Activated CD8-positive, alpha-beta T cell treated with anti-CD3 and anti-CD28 coated beads for 36 hours (primary cell): ENCODE measurements around the gene FBP1. TPM values are rescaled to one million over a fixed set of nuclear protein-coding genes. Genes with fewer than 3 reads are reported as not detected.
A peak's percentile ranks its signal among the peaks of the same experiment; 100 is the strongest.

Experiments
- ATAC-seq: fragments of 200-7000 bp; cut with Tn5 transposase; one replicate; pipeline ENCODE4 v1.10.0; 2021; ENCODE audit warnings: mild to moderate bottlenecking, moderate library complexity
- CTCF ChIA-PET: fragments of 350-600 bp; sonication (Branson Sonifier 250); formaldehyde crosslinking; loops from one replicate; lab custom pipeline; 2021; ENCODE audit warnings: antibody characterized with exemption; lab: Charles Lee
- POLR2A ChIA-PET: fragments of 350-600 bp; sonication (Branson Sonifier 250); formaldehyde crosslinking; loops from one replicate; lab custom pipeline; 2021; ENCODE audit warnings: antibody characterized with exemption; lab: Charles Lee
- DNase-seq: peaks from one replicate; pipeline ENCODE4 v3.0.0-alpha.2; 2020
- H3K27ac Mint-ChIP-seq: one replicate; pipeline ENCODE4 v1.8.0; 2021; ENCODE audit warnings: mild to moderate bottlenecking, mixed read lengths
- H3K27me3 Mint-ChIP-seq: one replicate; pipeline ENCODE4 v1.8.0; 2021; ENCODE audit warnings: mixed read lengths
- H3K36me3 Mint-ChIP-seq: one replicate; pipeline ENCODE4 v1.8.0; 2021; ENCODE audit warnings: low read depth, mixed read lengths
- H3K4me1 Mint-ChIP-seq: one replicate; pipeline ENCODE4 v1.8.0; 2021; ENCODE audit warnings: low read depth, mixed read lengths
- H3K4me3 Mint-ChIP-seq: one replicate; pipeline ENCODE4 v1.8.0; 2021; ENCODE audit warnings: mild to moderate bottlenecking, moderate library complexity, mixed read lengths
- H3K9me3 Mint-ChIP-seq: one replicate; pipeline ENCODE4 v1.8.0; 2021; ENCODE audit warnings: mixed read lengths
- CTCF ChIP-seq: fragments of 200-600 bp; IDR thresholded peaks from one replicate; pipeline ENCODE4 v1.8.0; 2022; ENCODE audit warnings: antibody characterized with exemption, mild to moderate bottlenecking
- intact Hi-C: fragments of 100-400 bp; cut with micrococcal nuclease; formaldehyde crosslinking; loops from one replicate; pipeline ENCODE4 v1.10.0; 2022
- total RNA-seq, 2 experiments: library from RNA; stranded (reverse); gene quantifications; one replicate each; pipeline ENCODE4 v1.2.3, GENCODE V29; 2021

The FBP1 gene
- total RNA-seq, 2 experiments from 2014 or later, result 1.2 to 1.4 TPM

- Mint-ChIP-seq H3K4me1 (peaks cover 18% of the 10 kb centered on the region), H3K27me3 (peaks cover 8% of the 10 kb centered on the region), H3K4me3 (peak overlapping the region; percentile 70), H3K27ac (peak overlapping the region; percentile 55), H3K9me3 (no peaks in the 10 kb centered on the region), H3K36me3 (no peaks in the 10 kb centered on the region)
- ChIA-PET CTCF (interaction anchor here (0.8 to 1.5 kb wide), 2 partner anchors 43 to 145 kb away, joined by 3 to 6 read pairs; no protein-coding TSS in a partner anchor), POLR2A (interaction anchor here (0.9 kb wide), 1 partner anchor 17 kb away, joined by 3 read pairs; no protein-coding TSS in a partner anchor)
- intact Hi-C loops, result no loop called here
- no peak for DNase-seq
- no peak for ATAC-seq
- no peak for TF ChIP-seq CTCF
These were observed 820 bp downstream of the FBP1 start for GRCh38 chr9:94638335-94639060.

- Mint-ChIP-seq H3K27ac (no peak overlapping the region), H3K9me3 (no peaks in the 10 kb centered on the region), H3K36me3 (no peaks in the 10 kb centered on the region), H3K4me3 (no peak overlapping the region), H3K4me1 (no peaks in the 10 kb centered on the region), H3K27me3 (peaks cover 5% of the 10 kb centered on the region)
- no peak for TF ChIP-seq CTCF
- ATAC-seq (no peak), DNase-seq (no peak)
- intact Hi-C loops, result no loop called here
- POLR2A ChIA-PET, result no interaction called here
- CTCF ChIA-PET, result interaction anchor here (1.4 kb wide), 1 partner anchor 9 kb away, joined by 3 read pairs; no protein-coding TSS in a partner anchor
These were observed 6.6 kb downstream of the FBP1 start for GRCh38 chr9:94632737-94633136.

GRCh38 chr9:94631599-94631998 lies 7.7 kb downstream of the FBP1 start:
- Mint-ChIP-seq H3K9me3 (no peaks in the 10 kb centered on the region), H3K4me3 (no peak overlapping the region), H3K27ac (no peak overlapping the region), H3K27me3 (peaks cover 3% of the 10 kb centered on the region), H3K4me1 (no peaks in the 10 kb centered on the region), H3K36me3 (no peaks in the 10 kb centered on the region)
- ChIA-PET CTCF (no interaction called here), POLR2A (no interaction called here)
- intact Hi-C loops, result no loop called here
- ATAC-seq (no peak), DNase-seq (no peak)
- no peak for TF ChIP-seq CTCF

GRCh38 chr9:94630833-94631232 lies 8.5 kb downstream of the FBP1 start:
- Mint-ChIP-seq H3K4me3 (no peak overlapping the region), H3K36me3 (no peaks in the 10 kb centered on the region), H3K4me1 (peaks cover 3% of the 10 kb centered on the region), H3K27ac (no peak overlapping the region), H3K9me3 (no peaks in the 10 kb centered on the region), H3K27me3 (peaks cover 3% of the 10 kb centered on the region)
- POLR2A ChIA-PET, result interaction anchor here (1.0 kb wide), 1 partner anchor 45 kb away, joined by 3 read pairs; no protein-coding TSS in a partner anchor
- no peak for TF ChIP-seq CTCF
- ATAC-seq (no peak), DNase-seq (no peak)
- CTCF ChIA-PET, result no interaction called here
- intact Hi-C loops, result no loop called here

GRCh38 chr9:94630281-94630680 lies 9.0 kb downstream of the FBP1 start:
- peaks cover 3% of the 10 kb centered on the region for H3K4me1 Mint-ChIP-seq
- H3K9me3 Mint-ChIP-seq, result no peaks in the 10 kb centered on the region
- H3K36me3 Mint-ChIP-seq, result no peaks in the 10 kb centered on the region
- no peak overlapping the region for H3K4me3 Mint-ChIP-seq
- POLR2A ChIA-PET, result interaction anchor here (1.0 kb wide), 1 partner anchor 45 kb away, joined by 3 read pairs; no protein-coding TSS in a partner anchor
- H3K27ac Mint-ChIP-seq, result no peak overlapping the region
- H3K27me3 Mint-ChIP-seq, result peaks cover 1% of the 10 kb centered on the region
- no peak for DNase-seq
- no peak for ATAC-seq
- intact Hi-C loops, result no loop called here
- TF ChIP-seq CTCF, result no peak
- CTCF ChIA-PET, result no interaction called here
